ENCODE results near the gene MYCBP2.
A peak's percentile ranks its signal among the peaks of the same experiment; 100 is the strongest.

GRCh38 chr13:77136902-77137420 is 189.9 kb downstream of the MYCBP2 start:
- TF ChIP-seq TCF7L2 (IDR thresholded peaks at IDR 0.05; ENCODE audit: borderline replicate concordance, low read depth, low read length): no peak
- TF ChIP-seq, protein P1, sequence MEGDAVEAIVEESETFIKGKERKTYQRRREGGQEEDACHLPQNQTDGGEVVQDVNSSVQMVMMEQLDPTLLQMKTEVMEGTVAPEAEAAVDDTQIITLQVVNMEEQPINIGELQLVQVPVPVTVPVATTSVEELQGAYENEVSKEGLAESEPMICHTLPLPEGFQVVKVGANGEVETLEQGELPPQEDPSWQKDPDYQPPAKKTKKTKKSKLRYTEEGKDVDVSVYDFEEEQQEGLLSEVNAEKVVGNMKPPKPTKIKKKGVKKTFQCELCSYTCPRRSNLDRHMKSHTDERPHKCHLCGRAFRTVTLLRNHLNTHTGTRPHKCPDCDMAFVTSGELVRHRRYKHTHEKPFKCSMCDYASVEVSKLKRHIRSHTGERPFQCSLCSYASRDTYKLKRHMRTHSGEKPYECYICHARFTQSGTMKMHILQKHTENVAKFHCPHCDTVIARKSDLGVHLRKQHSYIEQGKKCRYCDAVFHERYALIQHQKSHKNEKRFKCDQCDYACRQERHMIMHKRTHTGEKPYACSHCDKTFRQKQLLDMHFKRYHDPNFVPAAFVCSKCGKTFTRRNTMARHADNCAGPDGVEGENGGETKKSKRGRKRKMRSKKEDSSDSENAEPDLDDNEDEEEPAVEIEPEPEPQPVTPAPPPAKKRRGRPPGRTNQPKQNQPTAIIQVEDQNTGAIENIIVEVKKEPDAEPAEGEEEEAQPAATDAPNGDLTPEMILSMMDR (tag by site-specific recombination; IDR thresholded peaks at IDR 0.05): no peak
- TF ChIP-seq, protein P2, sequence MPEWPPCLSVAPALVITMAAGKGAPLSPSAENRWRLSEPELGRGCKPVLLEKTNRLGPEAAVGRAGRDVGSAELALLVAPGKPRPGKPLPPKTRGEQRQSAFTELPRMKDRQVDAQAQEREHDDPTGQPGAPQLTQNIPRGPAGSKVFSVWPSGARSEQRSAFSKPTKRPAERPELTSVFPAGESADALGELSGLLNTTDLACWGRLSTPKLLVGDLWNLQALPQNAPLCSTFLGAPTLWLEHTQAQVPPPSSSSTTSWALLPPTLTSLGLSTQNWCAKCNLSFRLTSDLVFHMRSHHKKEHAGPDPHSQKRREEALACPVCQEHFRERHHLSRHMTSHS (tag by site-specific recombination; IDR thresholded peaks at IDR 0.05): no peak
- no peak for TF ChIP-seq ZBTB26 (tag by site-specific recombination; optimal IDR thresholded peaks at IDR 0.05)
- TF ChIP-seq EGR2 (tag by site-specific recombination; IDR thresholded peaks at IDR 0.05; ENCODE audit: low read depth): peak; percentile 44; the same call in 1 of the 2 replicates
- TF ChIP-seq, protein P3, sequence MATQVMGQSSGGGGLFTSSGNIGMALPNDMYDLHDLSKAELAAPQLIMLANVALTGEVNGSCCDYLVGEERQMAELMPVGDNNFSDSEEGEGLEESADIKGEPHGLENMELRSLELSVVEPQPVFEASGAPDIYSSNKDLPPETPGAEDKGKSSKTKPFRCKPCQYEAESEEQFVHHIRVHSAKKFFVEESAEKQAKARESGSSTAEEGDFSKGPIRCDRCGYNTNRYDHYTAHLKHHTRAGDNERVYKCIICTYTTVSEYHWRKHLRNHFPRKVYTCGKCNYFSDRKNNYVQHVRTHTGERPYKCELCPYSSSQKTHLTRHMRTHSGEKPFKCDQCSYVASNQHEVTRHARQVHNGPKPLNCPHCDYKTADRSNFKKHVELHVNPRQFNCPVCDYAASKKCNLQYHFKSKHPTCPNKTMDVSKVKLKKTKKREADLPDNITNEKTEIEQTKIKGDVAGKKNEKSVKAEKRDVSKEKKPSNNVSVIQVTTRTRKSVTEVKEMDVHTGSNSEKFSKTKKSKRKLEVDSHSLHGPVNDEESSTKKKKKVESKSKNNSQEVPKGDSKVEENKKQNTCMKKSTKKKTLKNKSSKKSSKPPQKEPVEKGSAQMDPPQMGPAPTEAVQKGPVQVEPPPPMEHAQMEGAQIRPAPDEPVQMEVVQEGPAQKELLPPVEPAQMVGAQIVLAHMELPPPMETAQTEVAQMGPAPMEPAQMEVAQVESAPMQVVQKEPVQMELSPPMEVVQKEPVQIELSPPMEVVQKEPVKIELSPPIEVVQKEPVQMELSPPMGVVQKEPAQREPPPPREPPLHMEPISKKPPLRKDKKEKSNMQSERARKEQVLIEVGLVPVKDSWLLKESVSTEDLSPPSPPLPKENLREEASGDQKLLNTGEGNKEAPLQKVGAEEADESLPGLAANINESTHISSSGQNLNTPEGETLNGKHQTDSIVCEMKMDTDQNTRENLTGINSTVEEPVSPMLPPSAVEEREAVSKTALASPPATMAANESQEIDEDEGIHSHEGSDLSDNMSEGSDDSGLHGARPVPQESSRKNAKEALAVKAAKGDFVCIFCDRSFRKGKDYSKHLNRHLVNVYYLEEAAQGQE (tag by site-specific recombination; IDR thresholded peaks at IDR 0.05): no peak
- TF ChIP-seq ZNF776 (tag by site-specific recombination; IDR thresholded peaks at IDR 0.05; ENCODE audit: borderline replicate concordance): no peak
- no peak for TF ChIP-seq ZNF585B (tag by site-specific recombination; IDR thresholded peaks at IDR 0.05)
- TF ChIP-seq KLF9 (tag by site-specific recombination; IDR thresholded peaks at IDR 0.05; ENCODE audit: low read depth): no peak
- TF ChIP-seq ZXDB (tag by site-specific recombination; IDR thresholded peaks at IDR 0.05): no peak
- TF ChIP-seq ZBTB6 (tag by site-specific recombination; IDR thresholded peaks at IDR 0.05): no peak
- TF ChIP-seq ZNF121 (tag by site-specific recombination; IDR thresholded peaks at IDR 0.05): no peak
- TF ChIP-seq MZF1 (tag by site-specific recombination; IDR thresholded peaks at IDR 0.05; ENCODE audit: borderline replicate concordance): no peak
- no peak for TF ChIP-seq OVOL3 (tag by site-specific recombination; IDR thresholded peaks at IDR 0.05)

All from HEK293 (cell line).